Stimulated activated CD4-positive, alpha-beta T cell treated with anti-CD3 and anti-CD28 coated beads, Interleukin-1b, Interleukin-23, amount 100 ng/mL, for 4 hours (primary cell): ENCODE data around the gene SHROOM3.

Experiments
- DNase-seq, 2 donors: peaks; one replicate each; pipeline ENCODE4 v3.0.0-alpha.2; 2020; ENCODE audit warnings: low read depth in 2 of 2

SHROOM3 gene

DNA sequence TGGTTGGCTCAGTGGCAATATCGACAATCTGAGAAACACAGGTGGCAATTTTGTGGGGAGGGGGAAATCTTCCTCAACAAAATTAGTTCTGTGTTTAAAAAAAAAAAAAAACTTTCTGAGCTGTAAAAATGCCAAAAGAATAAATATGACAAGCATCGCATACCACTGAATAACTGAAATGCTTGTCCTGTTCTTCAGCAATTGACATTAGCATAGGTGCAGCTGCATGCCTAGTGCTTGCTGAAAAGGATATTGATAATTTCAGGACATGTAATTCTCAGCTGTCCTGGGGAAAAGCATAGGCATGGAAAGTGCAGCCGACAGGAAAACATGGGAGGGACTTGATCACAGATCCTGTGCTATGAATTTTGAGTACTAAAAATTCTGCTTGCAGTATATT is 315.7 kb downstream of the SHROOM3 start:
- DNase-seq = no peak

DNA sequence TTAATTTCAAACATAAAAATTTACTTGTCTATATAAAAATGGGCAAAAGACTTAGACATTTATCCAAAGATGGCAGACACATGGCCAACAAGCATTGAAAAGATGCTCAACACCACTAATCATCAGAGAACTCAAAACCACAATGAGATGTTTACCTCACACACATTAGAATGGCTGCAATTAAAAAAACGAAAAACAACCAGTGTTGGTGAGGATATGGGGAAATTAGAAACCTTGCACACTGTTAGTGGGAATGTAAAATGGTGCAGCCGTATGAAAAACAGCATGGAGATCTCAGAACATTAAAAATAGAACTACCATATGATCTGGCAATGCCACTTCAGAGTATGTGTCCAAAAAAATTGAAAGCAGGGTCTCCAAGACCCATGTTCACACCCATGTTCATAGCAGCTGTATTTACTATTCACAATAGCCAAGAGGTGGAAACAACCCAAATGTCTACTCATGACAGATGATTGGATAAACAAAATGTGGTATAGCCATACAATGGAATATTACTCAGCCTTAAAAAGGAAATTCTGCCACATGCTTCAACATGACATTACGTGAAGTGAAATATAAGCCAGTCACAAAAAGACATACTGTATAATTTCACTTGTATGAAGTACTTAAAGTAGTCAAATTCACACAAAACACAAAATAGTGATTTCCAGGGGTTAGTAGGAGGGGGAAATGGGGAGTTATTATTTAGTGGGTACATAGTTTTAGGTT is 316.7 kb downstream of the SHROOM3 start:
- DNase-seq = no peak

DNA sequence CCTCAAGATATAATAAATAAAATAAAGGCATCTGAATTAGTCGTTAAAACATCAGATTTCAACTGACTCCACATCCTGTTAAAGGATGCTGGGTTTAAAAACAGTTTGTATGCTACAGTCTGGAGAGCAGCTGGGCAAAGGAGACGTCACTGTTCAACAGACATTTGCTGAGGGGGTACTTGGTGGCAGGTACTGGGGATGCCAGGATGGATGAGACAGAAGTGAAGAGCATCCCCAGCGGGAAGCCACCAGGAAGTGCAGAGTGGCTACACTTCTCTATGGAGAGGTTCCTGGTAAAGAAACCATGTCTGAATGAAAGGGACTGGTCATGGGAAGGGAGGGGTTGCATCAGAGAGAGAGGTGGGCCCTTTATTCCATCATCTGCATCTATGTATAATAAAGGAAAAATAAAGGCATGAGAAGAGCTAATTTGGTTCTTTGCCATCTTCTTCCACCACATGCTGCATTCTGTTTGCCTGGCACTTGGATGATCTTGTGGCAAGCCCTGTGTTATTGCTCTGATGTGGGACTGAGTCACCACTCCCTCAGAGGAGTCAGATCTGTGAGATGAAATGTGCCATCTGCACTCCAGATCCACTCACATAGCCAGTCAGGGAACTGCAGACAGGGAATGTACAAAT is 318.0 kb downstream of the SHROOM3 start:
- DNase-seq = no peak

DNA sequence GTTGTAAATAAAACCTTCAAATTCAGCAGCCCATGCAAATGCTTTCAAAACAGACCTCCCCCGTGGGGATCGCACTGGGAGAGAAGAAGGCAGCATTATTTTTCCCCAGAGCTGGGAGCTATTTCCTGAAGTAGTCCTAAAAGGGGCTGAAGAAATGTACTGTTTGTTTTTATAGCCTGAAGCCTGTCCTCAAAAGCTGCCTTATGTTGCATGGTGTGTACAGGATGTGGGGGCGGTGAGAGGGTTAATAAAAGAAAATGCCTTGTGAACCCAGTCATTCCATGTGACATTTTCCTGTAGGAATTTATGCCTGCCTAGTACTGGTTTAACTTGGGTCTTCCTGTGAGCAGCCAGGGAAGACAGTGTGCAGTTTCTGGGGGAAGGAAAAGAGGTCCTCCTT is 318.8 kb downstream of the SHROOM3 start:
- no peak for DNase-seq

DNA sequence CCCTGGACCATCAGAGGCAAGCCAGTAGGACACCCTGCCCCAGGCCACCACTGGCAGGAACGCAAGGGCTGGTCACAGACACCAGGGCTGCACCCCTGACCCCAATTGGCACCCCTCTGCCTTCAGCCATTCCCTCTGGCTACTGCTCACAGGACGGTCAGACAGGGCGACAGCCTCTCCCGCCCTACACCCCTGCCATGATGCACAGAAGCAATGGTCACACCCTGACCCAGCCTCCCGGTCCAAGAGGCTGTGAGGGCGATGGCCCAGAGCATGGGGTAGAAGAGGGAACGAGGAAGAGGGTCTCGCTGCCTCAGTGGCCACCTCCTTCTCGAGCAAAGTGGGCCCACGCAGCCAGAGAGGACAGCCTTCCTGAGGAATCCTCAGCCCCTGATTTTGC is 319.4 kb downstream of the SHROOM3 start:
- no peak for DNase-seq

DNA sequence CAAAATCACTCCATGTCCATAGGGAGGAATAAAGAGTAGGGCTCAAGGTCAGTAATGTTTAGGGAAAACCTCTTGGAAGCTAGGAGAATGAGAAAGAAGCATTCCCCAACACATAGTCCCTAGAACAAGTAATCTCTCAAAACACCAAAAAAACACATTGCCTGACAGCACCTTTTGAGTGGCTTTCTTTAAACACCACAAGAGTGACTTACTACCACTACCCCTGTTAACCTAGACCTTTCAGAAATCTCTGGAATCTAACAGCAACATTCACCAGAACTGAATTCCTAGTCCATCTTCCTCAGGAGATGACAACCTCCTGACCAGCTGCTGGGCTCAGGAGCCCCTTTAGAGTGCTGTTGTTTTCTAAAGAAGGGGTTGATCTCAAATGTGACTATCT is 320.7 kb downstream of the SHROOM3 start:
- no peak for DNase-seq

DNA sequence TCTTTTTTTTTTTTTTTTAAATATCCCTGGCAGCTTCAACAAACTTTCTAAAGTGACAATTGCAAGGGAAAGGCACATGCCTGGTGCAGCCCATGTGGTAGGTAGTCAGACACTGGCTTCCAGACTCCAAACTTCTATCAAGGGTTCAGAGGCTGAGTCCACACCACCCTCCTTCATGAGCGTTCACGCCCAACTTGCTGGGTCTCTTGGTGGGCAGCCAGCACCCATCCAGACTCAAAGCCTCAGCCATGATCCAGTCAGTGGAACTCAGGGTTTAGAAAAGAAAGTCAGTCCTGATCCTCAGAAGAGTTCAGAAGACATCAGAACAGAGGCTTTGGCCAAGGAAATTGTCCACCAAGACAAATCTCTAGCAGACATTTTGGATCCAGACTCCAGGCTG is 321.4 kb downstream of the SHROOM3 start:
- no peak for DNase-seq

DNA sequence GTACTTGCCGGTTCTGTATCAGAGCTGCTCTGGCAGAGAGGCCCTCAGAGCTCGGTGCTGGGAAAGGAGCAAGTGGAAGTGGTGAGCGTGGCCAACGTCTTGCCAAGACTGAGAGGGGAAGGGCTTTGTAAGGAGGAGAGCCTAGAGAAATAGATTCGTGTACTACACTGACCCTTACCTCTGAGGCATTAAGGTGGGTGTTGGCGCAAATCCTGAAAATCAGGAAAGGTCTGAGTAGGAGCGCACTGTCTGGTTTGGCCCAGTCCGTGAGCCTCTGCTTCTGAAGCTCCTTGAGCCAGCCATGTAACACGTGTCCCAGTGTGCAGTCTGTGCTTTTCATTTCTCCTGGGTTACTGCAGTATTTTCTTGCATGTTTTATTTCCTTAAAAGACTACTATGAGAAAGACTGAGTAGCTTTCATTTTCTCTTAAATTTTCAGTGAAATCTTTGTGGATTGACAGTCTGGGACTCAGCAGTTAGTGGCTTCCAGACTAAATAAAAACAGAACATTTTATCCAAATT is 322.4 kb downstream of the SHROOM3 start:
- DNase-seq = no peak

DNA sequence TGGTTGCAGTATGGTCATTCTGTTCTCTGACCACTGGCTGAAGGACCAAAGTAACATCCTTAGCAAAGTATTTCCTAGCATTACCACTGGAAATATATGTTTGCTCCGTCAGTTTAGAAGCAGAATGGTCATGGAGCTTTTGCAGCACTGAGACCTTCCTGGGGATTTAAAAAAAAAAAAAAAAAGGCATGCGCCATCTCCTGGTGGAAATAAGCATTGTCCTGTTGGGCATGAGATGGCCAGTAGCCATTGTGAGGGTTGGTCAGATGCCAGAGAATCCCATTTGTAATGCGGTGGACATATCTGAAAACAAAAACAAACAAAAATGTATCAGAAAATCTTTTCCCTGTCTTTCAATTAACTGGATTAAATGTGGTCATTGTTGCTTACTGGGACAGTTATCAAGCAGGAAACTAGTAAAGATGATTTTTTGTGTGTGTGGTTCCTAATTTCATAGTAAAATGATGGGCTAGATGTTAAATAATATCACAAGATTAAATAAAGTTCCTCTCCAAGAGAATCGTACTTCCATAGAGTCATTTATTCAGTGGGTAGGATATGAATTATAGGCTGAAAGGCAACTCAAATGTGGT is 323.4 kb downstream of the SHROOM3 start:
- no peak for DNase-seq

DNA sequence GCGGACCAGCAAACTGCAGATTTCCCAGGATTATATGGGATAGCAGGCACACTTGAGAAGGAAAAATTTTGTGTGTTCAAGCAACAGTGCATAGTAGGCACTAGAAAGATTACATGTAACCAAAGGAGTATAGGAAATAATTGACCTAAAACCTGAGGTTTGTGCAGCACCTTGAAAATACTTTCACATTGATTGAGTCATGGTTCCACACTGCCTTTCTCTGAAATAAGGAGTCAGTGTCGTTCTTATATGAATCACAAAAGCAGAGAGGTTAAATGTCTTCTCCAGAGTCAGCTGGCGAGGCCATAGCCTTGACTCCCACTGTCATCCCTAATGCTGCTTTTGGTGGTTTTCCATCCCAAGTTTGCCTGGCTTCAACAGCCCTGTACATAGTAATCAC is 324.0 kb downstream of the SHROOM3 start:
- no peak for DNase-seq

DNA sequence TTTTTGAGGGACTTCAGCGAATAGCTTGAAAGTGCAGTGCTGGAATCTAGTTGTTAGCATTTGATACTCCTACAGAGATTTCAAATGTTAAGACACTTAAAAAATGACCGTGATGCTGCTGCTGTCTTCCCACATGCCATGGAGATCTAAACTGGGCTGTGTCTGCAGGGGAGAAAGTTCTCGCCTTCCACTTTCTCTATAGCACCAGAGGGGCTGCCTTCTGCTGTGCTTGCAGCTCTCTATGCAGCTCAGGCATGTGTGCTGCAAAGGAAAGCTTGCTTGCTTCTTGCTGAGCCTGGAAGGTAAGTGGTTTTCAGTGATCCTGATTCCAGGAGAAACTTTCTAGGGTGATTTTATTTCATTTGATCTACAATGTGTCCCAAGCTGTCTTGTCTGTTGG is 325.2 kb downstream of the SHROOM3 start:
- no peak for DNase-seq

DNA sequence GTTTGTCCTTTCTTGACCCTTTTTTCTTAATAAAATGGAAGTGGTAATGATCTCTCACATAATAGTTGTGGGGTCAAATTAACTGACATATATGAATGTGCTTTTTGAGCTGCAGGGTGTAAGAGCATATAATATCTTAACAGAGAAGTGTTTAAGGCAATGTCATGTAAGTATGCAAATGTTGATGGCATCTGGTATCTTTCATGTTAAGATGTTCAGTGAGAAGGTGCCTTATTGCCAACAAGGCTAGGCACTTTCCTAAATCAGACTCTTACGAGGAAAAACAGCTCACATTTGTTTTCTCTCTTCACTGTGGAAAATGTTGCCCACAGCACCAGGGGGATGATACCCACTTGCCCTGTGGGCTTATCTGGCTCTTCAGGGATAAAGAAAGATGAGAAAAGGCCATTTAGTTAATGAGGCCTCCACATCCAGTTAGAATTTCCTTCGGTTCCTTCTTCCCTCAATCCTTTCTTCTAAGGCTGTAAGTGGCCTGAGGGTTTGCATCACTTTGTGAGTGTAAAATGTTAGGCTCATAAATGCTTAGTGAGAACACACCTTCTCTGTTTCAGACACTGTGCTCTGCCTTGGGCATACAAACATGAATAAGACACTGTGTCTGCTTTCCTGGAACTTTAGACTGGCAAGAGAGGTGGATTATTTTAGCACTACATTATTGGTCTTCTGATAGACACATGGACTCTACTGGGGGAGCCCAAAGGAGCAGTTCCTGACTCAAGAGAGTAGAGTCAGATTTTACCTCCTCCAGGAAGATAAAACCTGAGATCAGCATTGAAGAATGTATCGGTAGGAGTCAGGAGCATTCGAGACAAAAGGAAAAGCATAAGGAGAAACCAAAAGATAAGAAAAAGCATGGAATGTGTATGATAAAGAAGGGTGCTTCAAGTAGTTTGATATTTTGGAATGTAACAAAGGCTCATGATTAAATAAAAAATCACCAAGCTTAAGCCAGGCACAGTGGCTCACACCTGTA is 327.4 kb downstream of the SHROOM3 start:
- no peak for DNase-seq

DNA sequence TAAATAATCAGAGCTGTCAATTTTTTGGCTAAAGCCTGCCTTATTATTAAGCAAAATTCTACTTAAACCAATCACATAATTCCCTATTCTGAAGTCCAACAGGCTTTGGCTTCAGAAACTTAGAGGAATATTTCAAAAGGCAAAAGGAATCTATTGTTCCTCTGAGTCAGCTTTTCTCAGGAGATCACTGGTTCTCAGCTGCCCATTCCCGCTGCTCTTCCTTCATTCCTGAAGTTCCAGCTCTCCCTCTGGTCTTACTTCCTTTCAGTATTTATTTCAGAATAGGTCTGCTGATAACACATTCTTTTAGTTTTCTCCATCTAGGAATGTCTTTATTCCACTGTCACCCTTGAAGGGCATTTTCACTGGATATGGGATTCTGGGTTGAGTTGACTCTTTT is 329.2 kb downstream of the SHROOM3 start:
- DNase-seq = no peak

DNA sequence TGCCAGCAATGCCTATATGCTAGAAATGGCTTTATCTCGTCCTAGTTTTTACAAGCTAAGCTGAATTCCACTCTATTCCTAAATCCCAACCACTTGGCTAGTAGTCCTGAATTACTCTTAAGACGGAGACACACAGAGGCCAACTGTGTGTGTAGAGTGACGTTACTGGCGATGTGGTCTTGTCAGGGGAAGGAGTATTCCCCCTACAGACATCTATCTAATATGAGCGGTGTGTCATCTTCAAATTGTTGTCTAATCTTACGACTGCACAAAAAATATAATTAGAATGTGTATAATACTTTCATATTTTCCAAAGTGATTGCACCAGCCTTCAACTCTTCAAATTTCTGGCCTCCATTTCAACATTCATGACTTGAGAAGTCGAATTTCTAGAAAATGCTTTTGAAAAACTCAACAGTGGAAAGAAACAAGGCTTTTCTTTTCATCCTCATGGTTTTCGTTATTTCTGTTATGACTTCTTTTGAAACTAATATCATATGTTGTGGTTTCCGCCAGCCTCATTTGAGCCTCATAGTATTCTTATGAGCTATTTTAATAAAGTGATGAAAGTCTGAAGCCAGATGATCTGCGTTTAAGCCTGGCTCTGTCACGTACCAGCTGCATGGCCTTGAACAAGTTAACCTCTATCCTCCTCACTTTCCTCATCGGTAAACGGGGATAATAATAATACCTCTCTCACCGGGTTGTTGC is 330.6 kb downstream of the SHROOM3 start:
- DNase-seq = no peak

DNA sequence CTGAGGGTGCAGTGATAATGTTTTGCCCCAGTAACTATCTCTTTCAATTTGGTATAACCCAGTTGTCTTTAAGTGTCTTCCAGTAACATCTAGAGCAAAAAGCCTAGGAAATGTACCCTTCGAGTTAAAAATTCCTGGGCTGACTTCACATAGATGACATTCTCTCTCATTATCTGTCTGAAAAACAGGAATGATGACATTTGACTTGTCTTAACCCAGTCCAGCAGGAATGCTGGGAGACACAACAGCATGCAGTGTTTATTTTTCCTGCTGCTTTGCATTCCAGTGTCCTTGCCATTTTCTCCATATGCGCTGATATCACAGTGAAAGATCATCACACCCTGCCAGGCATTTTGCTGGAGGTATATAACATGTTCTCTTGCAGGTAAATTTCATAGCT is 333.0 kb downstream of the SHROOM3 start:
- no peak for DNase-seq

DNA sequence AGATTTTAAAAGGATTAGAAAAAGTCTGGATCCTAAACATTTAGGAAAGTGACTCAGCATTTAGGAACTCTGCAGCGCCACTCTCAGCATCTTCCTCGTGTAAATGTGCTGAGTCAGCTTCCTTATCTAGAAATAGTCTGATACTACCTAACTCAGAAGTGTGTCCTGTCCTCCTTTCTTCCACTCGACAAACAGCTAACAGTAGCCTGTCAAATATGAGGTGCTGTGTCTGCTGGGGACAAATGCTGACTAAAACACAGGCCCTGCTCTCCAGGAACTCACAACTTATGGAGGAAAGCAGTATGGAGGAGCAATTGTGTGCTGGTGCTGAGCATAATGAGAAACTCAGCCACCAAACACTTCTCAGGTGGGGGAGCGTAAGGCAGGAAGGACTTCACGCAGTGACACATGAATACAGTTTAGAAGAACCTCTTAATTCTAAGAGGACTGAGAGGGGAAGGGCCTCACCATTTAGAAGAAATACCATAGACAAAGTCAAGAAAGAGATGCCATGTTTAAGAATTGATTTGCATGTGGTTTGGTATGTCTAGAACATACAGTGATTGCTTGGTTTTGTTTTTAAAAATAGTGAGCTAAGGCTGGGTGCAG is 337.6 kb downstream of the SHROOM3 start:
- DNase-seq = no peak

DNA sequence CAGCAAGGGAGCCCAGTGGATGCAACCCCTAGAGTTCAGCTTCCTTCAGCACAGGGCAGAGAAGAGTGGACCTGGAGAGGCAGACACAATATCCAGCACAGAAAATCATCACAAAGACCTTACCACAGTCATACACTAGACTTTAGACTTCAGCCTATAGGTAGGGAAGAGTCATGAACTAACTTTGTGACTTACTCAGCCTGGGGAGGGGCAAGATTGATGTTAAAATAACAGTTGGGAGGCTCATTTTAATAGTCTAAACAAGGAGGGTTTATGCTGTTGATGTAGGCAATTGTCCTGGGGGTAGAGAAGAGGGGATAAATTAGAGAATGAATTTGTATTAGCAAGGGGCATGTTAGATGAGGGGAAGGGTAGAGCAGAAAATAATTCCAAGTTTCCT is 338.7 kb downstream of the SHROOM3 start:
- DNase-seq = no peak

DNA sequence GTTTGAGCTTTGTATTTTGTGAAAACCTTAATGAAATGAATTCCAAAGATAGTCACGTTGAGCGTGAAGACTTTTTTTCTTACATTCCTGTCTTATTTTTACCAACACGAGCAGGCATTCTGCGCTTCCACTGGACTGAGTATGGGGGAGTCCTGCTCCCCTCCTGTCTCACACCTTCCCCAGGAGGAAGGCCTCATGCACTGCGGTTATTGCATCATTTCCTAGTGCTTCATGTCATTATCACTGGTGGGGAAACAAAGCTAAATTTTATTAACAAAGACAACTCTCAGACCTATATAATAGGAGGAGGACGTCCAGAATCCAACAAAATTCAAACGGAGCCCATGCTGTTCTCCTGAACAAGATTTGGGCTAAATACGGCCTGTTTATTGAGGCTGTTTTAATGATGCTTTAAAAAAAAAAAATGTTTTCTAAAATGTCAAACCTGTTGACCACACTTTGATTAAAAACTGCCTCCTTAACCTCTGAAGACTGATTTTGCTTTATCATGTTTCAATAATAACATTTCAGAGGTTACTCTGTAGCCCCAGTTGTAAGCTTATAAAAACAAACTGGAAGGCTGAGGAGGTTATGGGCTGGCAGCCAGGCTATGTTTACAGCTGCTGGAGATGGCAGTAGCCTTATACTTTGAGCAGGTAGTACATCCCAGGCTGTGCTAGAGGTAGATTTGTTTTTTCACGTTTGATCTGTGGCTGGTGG is 344.9 kb downstream of the SHROOM3 start:
- DNase-seq = no peak

DNA sequence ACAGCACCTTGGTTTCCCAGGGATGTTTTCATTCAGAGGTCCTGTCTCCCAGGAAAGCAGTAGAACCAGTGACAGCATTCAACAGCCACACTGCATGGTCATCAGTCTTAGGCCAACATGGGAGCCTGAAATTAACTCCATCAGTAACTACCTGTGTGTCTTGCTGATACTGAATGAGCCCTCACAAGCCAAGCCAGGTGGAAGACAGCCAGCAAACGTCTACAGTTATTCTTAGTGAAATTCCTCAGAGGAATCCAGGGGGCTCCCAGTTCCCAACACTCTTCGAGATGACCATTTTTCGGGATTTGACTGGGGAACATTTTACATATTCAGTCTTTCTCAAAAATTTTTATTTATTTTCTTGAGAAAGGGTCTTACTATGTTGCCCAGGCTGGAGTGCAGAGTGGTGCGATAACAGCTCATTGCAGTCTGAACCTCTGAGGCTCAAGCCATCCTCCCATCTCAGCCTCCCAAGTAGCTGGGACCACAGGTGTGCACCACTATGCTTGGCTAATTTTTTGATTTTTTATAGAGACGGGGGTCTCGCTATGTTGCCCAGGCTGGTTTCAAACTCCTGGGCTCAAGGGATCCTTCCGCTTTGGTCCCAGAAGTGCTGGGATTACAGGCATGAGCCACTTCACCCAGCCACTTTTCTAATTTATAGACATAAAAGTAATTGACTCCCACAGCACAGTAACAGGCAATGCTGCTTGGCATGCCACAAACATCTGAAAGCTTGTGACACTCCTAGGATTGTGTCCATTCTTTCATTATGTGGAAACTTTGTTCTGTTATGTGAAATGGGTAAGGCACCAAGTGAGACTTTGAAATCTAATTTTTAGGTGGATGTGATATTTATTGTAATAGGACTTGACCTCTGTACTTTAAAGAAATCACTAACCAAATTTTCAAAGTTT is 346.0 kb downstream of the SHROOM3 start:
- DNase-seq = no peak
